HEK293 (cell line): Measurements from ENCODE around the gene NPY.

Experiments used
- CTCF ChIA-PET: fragments of 350-600 bp; formaldehyde crosslinking; extraction: SDS; loops from one replicate; lab custom pipeline; 2021; ENCODE audit warnings: antibody characterized with exemption; lab: Yijun Ruan, JAX
- POLR2A ChIA-PET: fragments of 300-600 bp; formaldehyde crosslinking; extraction: SDS; loops from one replicate; lab custom pipeline; 2020; ENCODE audit warnings: antibody characterized with exemption, inconsistent platforms; lab: Yijun Ruan, JAX
- H3K27ac ChIP-seq: fragments of 200-500 bp; sonication (Bioruptor generic); 2 replicates; pipeline ENCODE4 v1.5.1; 2014; ENCODE audit warnings: low read depth, low read length, control low read depth, inconsistent platforms; ENCODE audit errors: extremely low read depth
- H3K36me3 ChIP-seq, 2 experiments: fragments of 200-500 bp in 1 of 2; sonication (Bioruptor generic) in 1 of 2; 1 replicate in 1 of 2; 2 replicates in 1 of 2; pipeline ENCODE4 v1.5.1; 2014 to 2017; ENCODE audit warnings: inconsistent platforms in 2 of 2, low read length in 2 of 2; ENCODE audit not compliant: control insufficient read depth in 2 of 2, insufficient read depth in 1 of 2
- H3K4me1 ChIP-seq: fragments of 200-500 bp; sonication (Bioruptor generic); 2 replicates; pipeline ENCODE4 v1.5.1; 2014; ENCODE audit warnings: mild to moderate bottlenecking, low read length, inconsistent platforms; ENCODE audit not compliant: control insufficient read depth, insufficient read depth
- H3K4me3 ChIP-seq: 2 replicates; pipeline ENCODE4 v1.5.1; 2011; ENCODE audit warnings: low read depth, mild to moderate bottlenecking, control low read depth, low read length, moderate library complexity
- H3K9me3 ChIP-seq: fragments of 200-500 bp; sonication (Bioruptor generic); 2 replicates; pipeline ENCODE4 v1.5.1; 2014; ENCODE audit warnings: low read depth, low read length, inconsistent platforms; ENCODE audit not compliant: control insufficient read depth, insufficient read depth
- ATF2 ChIP-seq: fragments of 450-650 bp; formaldehyde crosslinking; IDR thresholded peaks from 2 replicates; pipeline ENCODE4 v1.5.1; 2016; ENCODE audit warnings: missing biosample characterization, missing genetic modification characterization, low read depth
- BCL11A ChIP-seq: fragments of 450-650 bp; formaldehyde crosslinking; IDR thresholded peaks from 2 replicates; pipeline ENCODE4 v1.5.1; 2016; ENCODE audit warnings: low read depth, missing biosample characterization, missing genetic modification characterization
- CTCF ChIP-seq: fragments of 450-650 bp; formaldehyde crosslinking; IDR thresholded peaks from 2 replicates; pipeline ENCODE4 v1.5.1; 2016; ENCODE audit warnings: missing biosample characterization, missing genetic modification characterization
- GLIS2 ChIP-seq: fragments of 450-650 bp; formaldehyde crosslinking; IDR thresholded peaks from 2 replicates; pipeline ENCODE4 v1.5.1; 2016; ENCODE audit warnings: missing biosample characterization, missing genetic modification characterization
- KLF1 ChIP-seq: fragments of 450-650 bp; formaldehyde crosslinking; IDR thresholded peaks from 2 replicates; pipeline ENCODE4 v1.5.1; 2016; ENCODE audit warnings: missing biosample characterization, missing genetic modification characterization
- KLF9 ChIP-seq: fragments of 450-650 bp; formaldehyde crosslinking; IDR thresholded peaks from 2 replicates; pipeline ENCODE4 v1.5.1; 2016; ENCODE audit warnings: missing biosample characterization, missing genetic modification characterization, low read depth
- SP2 ChIP-seq: fragments of 450-650 bp; formaldehyde crosslinking; IDR thresholded peaks from 2 replicates; pipeline ENCODE4 v1.5.1; 2016; ENCODE audit warnings: missing biosample characterization, missing genetic modification characterization
- SP7 ChIP-seq: fragments of 450-650 bp; formaldehyde crosslinking; IDR thresholded peaks from 2 replicates; pipeline ENCODE4 v1.5.1; 2016; ENCODE audit warnings: missing biosample characterization, missing genetic modification characterization
- ZBTB10 ChIP-seq: fragments of 450-650 bp; formaldehyde crosslinking; IDR thresholded peaks from 2 replicates; pipeline ENCODE4 v1.5.1; 2016; ENCODE audit warnings: missing biosample characterization, missing genetic modification characterization
- ZBTB11 ChIP-seq: fragments of 450-650 bp; formaldehyde crosslinking; conservative IDR thresholded peaks from 2 replicates; pipeline ENCODE4 v1.5.1; 2016; ENCODE audit warnings: low read depth, missing biosample characterization, missing genetic modification characterization
- ZBTB17 ChIP-seq: fragments of 450-650 bp; formaldehyde crosslinking; IDR thresholded peaks from 2 replicates; pipeline ENCODE4 v1.5.1; 2016; ENCODE audit warnings: missing biosample characterization, missing genetic modification characterization
- ZBTB26 ChIP-seq: fragments of 450-650 bp; formaldehyde crosslinking; optimal IDR thresholded peaks from 2 replicates; pipeline ENCODE3; 2016; ENCODE audit warnings: missing biosample characterization, mild to moderate bottlenecking, missing genetic modification characterization
- ZFHX2 ChIP-seq: fragments of 450-650 bp; formaldehyde crosslinking; conservative IDR thresholded peaks from 2 replicates; pipeline ENCODE4 v1.5.1; 2016; ENCODE audit warnings: missing biosample characterization, missing genetic modification characterization
- ZNF121 ChIP-seq: fragments of 450-650 bp; formaldehyde crosslinking; IDR thresholded peaks from 2 replicates; pipeline ENCODE4 v1.5.1; 2016; ENCODE audit warnings: missing biosample characterization, missing genetic modification characterization
- ZNF335 ChIP-seq: fragments of 450-650 bp; formaldehyde crosslinking; conservative IDR thresholded peaks from 2 replicates; pipeline ENCODE4 v1.5.1; 2016; ENCODE audit warnings: missing biosample characterization, missing genetic modification characterization
- ZNF350 ChIP-seq: fragments of 450-650 bp; formaldehyde crosslinking; IDR thresholded peaks from 2 replicates; pipeline ENCODE4 v1.5.0; 2017; ENCODE audit warnings: missing biosample characterization, mild to moderate bottlenecking, missing genetic modification characterization
- ZNF518A ChIP-seq: fragments of 450-650 bp; formaldehyde crosslinking; conservative IDR thresholded peaks from 2 replicates; pipeline ENCODE4 v1.5.1; 2016; ENCODE audit warnings: low read depth, missing biosample characterization, missing genetic modification characterization
- ZNF670 ChIP-seq: fragments of 450-650 bp; formaldehyde crosslinking; IDR thresholded peaks from 2 replicates; pipeline ENCODE4 v1.5.1; 2016; ENCODE audit warnings: missing biosample characterization, missing genetic modification characterization, low read depth
- ZNF777 ChIP-seq: fragments of 450-650 bp; formaldehyde crosslinking; IDR thresholded peaks from 2 replicates; pipeline ENCODE4 v1.5.1; 2017; ENCODE audit warnings: missing biosample characterization, missing genetic modification characterization, borderline replicate concordance

NPY gene

GRCh38 chr7:24284699-24285506 lies 913 bp downstream of the NPY start:
- POLR2A ChIA-PET, result no interaction called here
- H3K4me1 ChIP-seq, result no peaks in the 10 kb centered on the region
- TF ChIP-seq ZBTB17 (tag by site-specific recombination) (0 out of 2 replicates have a peak, but pooled peaks have one; percentile 37), ZBTB26 (tag by site-specific recombination) (peak; percentile 26), KLF9 (peak; percentile 22; the same call in 1 of the 2 replicates), ZNF121 (tag by site-specific recombination) (no peak), ZBTB11 (tag by site-specific recombination) (0 out of 2 replicates have a peak, but pooled peaks have one; percentile 5), ZBTB10 (no peak), ZNF350 (no peak), ZNF335 (tag by site-specific recombination) (peak; percentile 34; the same call in 1 of the 2 replicates), ZNF518A (tag by site-specific recombination) (no peak), SP2 (tag by site-specific recombination) (peak; percentile 9; the same call in 1 of the 2 replicates), SP7 (tag by site-specific recombination) (no peak), GLIS2 (tag by site-specific recombination) (peak; percentile 71), ZNF777 (peak; percentile 72; the same call in 1 of the 2 replicates), KLF1 (tag by site-specific recombination) (no peak), ZNF670 (tag by site-specific recombination) (no peak), CTCF (tag by site-specific recombination) (peak; percentile 62; the same call in 1 of the 2 replicates), ZFHX2 (tag by site-specific recombination) (0 out of 2 replicates have a peak, but pooled peaks have one; percentile 12), BCL11A (tag by site-specific recombination) (no peak), ATF2 (no peak)

More at GRCh38 chr7:24284699-24285506, 913 bp downstream of the NPY start:
- Histone ChIP-seq H3K27ac (no peak overlapping the region), H3K9me3 (no peaks in the 10 kb centered on the region), H3K4me3 (peak overlapping the region; percentile 44), H3K36me3 (no peaks in the 10 kb centered on the region)
- CTCF ChIA-PET, result interaction anchor here (0.6 to 0.7 kb wide), 2 partner anchors 253 to 327 kb away, joined by 3 to 4 read pairs; no protein-coding TSS in a partner anchor
